ENCODE measurements around the gene EVA1C.
"Not testable (repeated sequence)": the region's sequence is repeated elsewhere in the genome, so short reads cannot be mapped to it uniquely, and the experiment has no call there.

EVA1C gene, protein sequence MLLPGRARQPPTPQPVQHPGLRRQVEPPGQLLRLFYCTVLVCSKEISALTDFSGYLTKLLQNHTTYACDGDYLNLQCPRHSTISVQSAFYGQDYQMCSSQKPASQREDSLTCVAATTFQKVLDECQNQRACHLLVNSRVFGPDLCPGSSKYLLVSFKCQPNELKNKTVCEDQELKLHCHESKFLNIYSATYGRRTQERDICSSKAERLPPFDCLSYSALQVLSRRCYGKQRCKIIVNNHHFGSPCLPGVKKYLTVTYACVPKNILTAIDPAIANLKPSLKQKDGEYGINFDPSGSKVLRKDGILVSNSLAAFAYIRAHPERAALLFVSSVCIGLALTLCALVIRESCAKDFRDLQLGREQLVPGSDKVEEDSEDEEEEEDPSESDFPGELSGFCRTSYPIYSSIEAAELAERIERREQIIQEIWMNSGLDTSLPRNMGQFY

DNA sequence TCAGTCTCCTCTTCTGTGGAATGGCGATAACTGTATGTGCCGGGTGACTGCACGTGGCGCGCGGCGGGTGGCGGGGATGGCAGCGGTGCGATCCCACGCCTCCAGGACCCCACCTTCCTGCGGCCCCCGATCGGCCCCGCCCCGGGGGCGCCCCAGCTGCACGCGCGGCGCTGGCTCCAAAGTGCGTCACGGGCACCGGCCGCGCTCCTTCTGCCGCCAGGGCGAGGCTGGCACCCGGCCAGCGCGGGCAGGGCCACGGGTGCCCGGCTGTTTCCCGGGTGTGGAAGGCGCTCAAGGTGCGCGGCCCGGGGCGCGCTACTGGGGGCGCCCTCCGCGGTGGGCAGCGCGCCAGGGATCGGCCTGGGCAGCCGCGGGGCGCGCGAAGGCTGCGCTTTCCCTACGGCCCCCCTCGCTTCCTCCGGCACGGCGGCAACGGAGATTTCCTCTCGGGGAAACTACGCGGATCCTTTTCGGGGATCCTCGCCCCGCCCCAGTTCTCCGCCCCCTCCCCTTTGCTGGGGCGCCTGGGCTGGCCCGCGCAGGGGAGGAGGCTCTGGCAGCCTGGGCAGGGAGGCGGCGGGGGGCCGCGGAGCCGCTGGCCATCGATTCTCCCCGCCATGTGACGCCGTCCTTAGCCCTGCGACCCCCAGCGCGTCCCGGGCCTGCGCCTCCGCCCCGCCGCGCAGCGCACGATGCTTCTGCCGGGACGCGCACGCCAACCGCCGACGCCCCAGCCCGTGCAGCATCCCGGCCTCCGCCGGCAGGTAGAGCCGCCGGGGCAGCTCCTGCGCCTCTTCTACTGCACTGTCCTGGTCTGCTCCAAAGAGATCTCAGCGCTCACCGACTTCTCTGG lies at the start of gene EVA1C:
EVA1C (plus strand) TSS at position 545 of the 853 bp plus-strand sequence; CDS start at position 693, 148 bp downstream.
- DNase-seq = peak; percentile 65

DNA sequence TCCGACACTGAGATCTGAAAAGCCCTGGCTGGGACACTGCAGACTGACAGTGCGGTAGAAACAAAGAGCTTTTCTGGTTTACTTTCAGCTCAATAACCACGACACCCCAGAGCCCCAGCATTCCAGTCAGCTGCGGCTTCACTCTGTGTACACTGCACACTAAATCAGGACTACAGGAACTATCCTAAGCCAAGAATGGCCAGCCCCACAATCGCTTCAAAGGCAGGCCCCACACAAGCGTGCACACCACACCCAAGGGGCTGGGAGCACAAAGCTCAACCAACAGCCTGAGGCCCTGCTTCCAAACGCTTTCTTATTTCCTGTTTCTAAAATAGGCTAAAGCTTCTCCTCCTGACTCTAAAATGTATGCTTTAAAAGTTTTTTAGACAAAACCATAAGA lies 48.1 kb upstream of the EVA1C start:
- no peak for DNase-seq

DNA sequence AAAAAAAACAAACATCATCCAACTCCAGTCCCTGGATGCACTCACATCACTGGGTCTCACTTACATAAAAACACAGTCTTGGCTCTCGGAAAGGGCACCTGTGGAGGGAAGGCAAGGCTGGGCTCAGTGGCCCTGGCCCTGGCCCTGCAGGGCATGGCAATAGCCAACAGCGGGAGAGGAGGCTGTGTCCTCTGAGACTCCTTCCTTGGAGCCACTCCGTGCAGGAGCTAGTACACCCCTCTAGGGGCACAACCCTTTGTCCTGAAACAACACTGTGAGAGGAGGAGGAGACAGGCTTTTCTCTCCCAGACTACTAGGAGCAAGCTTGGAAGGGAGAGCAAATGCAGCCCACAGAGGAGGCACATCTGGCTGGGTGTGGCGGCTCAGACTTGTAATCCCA lies 47.7 kb upstream of the EVA1C start:
- DNase-seq = no peak

DNA sequence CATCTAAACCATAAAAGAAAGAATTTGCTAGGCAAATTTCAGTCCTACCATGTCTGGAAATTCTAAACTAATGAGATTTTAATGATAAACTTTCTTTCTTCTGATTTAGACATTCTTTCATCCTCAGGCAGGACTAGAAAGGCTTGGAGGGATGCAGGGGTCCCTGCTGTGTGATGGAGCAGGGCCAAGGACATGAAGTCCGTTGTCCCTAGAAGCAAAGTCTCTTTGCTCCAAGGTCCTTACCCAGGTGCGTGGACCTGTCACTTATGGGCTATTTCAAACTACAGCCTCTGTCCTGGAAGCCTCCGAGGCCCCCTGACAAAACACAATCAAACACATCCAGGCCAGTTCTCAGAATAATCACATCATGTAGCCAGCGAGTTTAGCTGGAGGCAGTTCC lies 46.3 kb upstream of the EVA1C start:
- no peak for DNase-seq

DNA sequence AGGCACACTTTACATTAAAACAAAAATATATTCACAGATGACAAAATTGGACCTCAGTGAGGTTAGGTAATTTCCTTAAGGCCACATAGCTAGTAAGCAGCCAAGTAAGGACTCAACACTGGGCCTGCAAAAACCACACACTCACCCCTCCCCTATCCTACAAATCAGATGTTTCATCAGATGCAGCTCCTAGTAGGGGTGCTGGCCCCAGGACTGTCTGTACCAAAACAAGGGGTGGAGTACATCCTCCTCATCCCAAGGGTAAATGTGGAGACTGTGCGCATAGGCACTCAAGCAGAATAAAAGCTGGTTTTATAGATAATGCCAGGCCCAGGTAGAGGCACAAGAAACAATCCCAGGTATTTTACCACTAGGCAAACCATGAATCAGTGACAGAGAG lies 45.3 kb upstream of the EVA1C start:
- no peak for DNase-seq

DNA sequence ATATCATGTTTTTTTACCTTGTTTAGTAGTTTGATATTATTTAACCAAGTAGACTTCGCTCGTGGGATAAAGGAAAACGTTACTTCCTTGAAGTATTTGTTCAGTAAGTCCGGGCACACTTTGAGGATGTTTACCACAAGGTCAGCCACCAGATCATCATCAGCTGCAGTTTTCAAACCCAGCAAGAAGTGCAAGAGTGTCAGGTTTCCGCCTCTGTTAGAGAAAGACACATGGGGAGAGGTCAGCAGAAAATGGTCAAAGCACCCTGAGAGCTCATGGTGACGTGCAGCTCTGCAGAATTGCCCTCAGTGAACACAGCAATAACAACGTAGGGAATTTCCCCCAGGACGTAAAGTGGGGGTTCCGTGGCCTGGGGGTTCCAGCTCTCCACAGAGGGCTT lies 44.1 kb upstream of the EVA1C start:
- DNase-seq = no peak

DNA sequence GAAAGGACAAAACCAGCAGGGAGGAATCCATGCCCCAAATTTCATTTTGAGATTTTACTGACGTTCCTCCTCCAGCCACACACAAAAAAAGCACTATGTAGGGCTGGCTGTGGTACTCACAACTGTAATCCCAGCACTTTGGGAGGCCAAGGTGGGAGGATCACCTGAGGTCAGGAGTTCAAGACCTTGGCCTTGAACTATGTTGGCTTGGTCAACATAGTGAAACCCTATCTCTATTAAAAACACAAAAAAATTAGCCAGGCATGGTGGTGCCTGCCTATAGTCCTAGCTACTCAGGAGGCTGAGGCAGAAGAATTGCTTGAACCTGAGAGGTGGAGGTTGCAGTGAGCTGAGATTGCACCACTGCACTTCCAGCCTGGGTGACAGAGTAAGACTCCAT lies 43.5 kb upstream of the EVA1C start:
- not testable (repeated sequence) for DNase-seq

DNA sequence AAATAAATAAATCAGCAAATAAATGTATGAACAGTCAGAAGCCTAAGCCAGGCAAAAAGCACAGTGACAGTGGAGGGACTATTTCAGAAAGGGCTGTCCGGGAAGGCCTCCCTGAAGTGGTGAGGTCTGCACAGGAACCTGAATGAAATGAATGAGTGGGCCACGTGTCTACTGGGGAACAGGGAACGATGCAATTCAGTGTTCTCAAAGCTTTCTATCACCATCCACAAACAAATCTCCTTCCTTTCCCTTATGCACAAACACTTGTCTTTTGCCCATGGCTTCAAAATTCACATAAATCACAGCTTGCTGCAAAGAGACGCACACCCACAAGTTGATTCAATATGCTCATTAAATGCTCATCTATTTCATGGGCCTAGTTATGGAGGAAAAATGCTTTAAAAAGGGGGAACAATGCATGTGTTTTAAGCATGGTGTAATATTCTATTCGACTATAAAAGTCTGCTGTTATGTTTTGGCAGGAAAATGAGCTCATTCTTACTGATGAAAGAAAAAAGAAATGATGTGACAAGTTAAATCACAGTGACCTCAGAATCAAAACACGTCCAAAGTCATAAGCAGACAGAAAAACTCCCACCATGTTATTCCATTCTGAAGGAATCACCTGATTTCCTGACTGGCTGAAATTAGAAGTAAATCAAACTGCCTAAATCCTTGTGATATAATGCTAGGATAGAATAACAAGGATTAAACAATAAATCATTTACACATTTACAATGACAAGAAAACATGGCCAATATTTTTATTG lies 41.3 kb upstream of the EVA1C start:
- no peak for DNase-seq

DNA sequence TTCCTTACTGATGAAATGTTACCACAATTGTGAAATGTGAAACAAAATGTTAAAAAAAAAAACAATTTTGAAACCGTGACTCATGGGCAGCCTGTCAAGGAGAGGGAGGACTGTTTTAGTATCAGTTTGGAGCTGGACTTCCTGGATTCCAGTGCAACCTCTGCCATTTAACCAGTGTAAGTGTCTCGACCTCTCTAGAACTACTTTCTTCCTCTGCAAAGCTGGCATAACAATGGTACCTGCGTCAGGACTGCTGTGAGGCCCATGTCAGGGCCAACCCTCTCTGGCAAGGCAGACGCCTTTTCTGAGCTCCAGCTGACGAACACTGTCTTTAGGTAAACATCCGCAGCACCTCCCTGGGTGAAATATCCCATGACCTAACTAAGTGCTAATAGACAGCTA lies 40.6 kb upstream of the EVA1C start:
- no peak for DNase-seq

DNA sequence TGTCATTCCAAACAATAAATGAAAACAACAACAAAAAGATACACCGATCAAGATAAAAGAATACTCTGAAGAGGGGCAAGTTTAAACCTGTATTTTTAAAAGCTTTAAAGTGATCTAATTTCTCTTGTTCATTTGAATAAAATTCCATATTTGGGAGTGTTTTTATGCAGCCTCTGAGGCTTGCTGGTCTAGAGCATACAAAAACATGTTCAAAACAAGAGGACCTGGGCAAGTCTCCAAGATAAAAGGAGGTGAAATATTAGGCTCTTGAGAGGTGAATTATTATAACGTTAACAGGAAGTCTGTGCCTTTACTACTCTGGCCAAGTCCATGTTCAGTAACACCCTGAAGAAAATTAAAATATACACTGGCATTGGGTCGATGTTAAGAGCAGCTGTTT lies 39.8 kb upstream of the EVA1C start:
- DNase-seq = no peak

DNA sequence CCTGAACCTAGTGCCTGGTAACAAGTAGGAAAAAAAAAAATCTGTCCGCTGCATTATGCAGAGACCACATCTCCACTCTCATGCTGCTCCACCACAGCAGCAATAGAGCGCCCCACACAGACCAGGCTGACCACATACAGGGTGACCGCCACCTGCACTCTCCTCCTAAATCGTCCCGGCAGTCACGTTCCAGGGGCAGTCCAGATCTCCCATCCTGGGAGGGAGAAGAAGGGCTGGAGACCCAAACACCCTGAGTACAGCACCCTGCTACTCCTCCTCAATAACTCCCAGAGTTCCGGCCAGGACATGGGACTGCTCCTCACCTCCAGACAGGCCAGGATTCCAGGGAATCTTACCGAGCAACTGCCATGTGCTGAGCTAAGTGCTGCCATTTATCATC lies 35.0 kb upstream of the EVA1C start:
- no peak for DNase-seq

DNA sequence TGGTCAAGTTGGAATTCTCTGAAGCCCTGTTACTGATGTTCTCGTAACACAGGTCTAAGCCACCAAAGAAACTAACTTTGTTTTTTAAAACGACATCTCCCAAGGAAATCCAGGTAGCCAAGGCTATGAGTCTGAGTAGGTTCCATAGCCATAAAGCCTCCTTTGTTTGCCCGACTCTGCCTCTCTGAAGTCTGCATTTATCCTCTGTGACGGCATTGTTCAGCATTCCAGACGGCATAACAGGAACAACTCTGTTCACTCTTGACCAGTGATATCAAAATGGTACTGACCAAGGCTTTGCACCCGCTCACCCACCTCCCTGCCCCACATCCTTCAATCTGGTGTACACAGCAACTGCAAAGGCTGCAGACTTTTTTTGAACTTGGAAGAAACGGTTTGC lies 34.5 kb upstream of the EVA1C start:
- DNase-seq = no peak

DNA sequence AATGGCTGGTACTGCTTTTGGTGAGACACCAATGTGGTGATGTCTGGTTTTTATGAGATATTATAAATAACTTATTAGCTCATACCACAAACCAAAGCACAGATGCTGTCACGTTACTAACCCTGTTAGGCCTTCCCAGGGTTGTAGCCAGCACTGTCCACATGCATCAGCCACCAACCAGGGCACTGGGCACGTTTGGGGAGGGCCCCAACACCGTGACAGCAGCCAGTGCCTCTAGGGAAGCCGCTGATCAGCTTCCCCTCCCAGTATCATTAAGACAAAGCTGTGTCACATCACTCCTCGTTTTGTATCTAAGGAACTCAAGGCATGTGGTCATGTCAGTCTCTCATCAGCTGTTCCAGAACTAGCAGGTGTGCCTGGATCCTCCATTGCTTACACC lies 33.5 kb upstream of the EVA1C start:
- no peak for DNase-seq

DNA sequence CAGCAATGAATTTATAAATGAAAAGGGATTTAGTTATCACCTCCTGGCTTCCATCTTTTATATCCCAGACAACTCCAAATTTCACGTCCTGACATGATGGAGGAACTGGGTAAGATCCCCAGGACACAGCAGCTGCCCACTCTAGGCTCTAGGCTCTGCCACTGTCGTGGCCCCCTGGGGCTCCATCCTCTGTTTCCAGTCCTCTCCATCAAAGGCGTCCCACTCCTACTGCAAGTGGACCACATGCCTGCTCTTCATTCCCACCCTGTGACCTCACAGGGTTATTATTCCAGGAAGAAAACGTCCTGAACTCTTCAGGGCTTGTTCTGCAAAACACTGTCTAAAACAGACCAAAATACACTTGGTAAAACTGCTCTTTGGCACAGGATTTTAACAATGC lies 31.6 kb upstream of the EVA1C start:
- no peak for DNase-seq

DNA sequence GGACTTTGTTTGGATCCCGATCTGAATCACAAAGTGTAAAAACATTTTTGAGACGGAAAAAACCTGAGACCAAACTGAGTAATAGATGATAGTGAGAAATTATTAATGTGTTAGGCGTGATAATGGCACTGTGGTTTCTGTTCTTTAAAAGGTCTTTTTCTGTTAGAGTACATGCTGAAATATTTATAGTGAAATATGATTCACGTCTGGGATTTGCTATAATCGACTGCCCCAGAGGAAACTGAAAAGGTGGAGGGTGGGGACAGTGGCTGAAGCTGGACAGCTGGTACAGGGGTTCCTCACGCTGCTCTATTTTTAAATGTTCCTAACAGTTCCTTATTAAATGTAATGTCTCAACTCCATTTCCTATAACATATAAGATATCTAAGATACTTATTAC lies 30.9 kb upstream of the EVA1C start:
- no peak for DNase-seq

DNA sequence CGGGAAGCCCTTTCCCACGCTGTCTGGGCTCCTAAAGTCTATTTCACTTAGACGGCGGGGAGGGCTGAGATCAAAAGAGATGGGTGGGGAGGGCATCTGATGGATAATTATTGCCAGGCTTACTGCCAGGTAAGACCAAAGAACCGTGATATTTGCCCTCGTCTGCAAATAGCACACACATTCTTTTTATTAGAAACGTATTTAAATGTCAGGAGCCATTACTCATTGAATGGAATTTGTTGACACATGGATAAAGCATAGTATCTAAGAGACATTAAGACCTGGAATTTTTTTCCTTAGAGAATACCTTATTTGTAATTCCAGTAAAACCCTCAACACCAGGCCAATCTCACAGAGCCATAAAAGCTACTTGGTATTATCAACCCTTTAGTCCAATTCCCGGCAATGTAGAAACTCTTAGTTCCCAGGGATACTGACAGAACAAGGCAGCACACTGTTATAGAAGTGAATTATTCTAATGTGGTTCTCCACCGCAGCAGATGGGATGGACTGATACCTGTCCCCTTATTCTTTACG lies 30.3 kb upstream of the EVA1C start:
- DNase-seq = no peak

DNA sequence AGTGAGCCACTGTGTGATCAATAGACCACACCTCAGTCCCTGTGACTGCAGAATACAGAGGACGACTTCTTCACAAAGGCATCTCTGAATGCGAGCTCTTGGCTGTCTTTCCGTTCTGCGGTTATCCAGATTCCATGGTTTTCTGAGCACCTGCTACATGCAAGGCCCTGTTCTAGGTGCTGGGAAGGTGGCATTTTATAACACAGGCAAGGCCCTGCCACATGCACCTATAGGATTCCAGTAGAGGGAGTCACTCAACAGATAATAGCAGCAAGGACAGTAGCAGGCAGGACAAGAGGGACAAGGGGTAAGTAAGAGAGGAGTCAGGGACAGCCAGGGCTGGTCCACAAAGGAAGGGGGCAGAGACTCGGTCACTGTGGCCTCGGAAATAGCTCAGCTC lies 28.7 kb upstream of the EVA1C start:
- no peak for DNase-seq

DNA sequence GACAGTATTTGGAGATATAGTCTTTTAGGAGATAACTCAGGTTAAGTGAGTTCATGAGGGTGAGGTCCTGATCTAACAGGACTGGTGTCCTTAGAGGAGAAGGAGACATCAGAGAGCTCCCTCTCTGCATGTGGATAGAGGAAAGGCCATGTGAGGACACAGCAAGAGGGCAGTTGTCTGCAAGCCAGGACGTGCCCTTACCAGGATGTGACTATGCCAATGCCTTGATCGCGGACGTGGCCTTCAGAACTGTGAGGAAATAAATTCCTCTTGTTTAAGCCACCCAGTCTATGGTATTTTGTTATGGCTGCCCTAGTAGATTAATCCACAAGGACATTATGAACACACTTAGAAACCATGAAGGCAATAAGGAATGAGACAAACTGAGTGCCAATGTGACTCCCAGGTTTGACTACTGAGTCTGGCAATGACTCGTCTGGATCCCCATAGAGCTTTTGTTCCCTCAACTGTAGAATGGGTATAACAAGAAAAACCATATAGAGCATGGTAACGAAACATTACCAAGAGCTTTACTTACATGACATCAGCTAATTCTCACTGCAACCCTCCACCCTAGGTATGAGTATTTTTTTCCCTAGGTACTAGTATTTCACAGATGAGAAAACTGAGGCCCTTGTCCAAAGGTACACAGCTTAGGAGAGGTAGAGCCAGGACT lies 26.2 kb upstream of the EVA1C start:
- no peak for DNase-seq

DNA sequence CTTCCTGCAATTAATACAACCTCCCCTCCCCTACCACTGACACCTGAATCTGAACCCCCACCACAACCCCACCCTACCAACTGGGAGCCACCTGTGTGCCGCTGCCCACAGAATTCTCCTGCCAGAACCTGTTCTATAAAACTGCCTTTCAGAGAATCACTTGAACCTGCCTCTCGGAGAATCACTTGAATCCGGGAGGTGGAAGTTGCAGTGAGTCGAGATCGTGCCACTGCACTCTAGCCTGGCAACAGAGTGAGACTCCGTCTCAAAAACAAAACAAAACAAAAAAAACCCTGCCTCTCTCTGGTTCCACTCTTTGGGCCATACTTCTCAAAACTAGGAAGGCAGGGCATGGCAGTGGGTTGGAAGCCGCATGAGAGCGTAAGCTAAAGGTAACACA lies 25.4 kb upstream of the EVA1C start:
- DNase-seq = no peak

DNA sequence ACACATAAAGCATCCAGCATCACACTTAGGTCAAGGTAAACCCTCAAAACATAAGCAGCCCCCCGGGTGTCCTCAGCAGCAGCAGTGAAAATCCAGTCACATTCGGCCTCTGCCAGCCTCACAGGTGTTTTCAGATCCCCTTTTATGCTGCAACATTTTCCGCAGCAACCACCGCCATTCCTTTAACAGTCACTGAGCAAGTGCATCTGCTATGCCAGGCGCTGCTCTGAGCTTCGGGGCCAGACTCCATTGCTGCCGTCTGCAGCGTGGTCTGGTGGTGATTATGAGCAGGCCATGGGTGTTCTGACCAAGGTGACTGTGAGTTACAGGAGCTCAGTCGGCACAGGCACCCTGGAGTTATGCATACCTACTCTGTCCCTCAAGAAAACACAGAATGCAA lies 24.2 kb upstream of the EVA1C start:
- DNase-seq = no peak

DNA sequence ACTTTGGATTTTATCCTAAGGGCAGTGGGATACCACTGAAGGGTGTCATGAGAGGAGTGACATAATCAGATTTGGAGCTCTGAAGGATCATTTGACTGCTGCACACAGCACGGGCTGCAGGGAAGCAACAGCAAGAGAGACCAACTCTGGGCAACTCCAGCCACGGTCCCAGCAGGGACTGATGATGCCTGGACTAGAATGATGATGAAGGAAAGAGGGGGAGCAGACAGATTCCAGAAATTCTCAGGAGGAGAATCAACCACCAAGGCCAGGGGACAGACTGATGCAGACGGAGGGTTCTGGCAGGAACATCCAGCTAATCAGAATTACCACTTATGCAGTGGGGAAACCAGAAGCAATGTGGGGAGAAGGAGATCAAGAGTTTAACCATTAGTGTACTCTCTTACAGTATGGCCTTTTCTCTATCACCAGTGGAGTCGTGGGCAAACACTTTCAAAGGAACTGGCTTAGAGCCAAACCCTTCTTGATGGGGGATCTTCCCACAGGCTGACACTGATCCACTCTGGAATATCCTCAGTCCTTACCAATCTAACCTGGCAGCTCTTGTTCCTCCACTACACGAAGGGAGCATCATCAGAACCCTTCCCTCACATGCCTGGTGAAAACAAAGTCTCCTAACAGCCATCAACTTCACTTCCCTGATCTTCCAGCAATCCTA lies 23.0 kb upstream of the EVA1C start:
- DNase-seq = no peak

Measured in activated gamma-delta T cell treated with Interleukin-2 at 50 U/mL for 16 hours (primary cell).